ENCODE results near the gene TMEM63B. TPM values are rescaled to one million over a fixed set of nuclear protein-coding genes. Genes with fewer than 3 reads are reported as not detected.
"Not testable (repeated sequence)": the region's sequence is repeated elsewhere in the genome, so short reads cannot be mapped to it uniquely, and the experiment has no call there.

Gene TMEM63B
- total and polyA plus RNA-seq, 2 donors (not counting 1 experiment from before 2014, with no cell fraction given), result 15.4 to 19.1 TPM

DNA sequence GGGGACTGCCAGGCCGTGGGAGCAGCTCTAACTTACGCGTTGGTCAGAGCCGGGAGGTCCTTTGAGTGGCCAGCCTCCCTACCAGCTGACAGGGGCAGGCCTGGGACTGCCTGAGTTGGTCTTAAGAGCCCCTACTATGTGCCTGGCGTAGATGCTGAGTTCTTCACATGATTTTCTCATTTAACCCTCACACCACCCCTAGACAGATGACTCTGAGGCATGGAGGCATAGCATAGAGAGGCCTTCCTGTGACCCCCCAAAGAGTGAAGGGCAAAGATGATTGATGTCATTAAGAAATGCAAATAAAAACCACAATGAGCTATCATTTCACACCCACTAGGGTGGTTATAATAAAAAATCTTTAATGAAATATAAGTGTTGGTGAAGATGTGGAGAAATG lies 36.9 kb upstream of the TMEM63B start:
- POLR2A ChIA-PET, result no interaction called here
- CTCF ChIA-PET, result interaction anchor here (2.1 to 3.5 kb wide), 2 partner anchors 9 to 11 kb away, joined by 5 to 13 read pairs; no protein-coding TSS in a partner anchor
- H3K9me3 Mint-ChIP-seq (ENCODE audit: insufficient read depth), result no peaks in the 10 kb centered on the region
- Histone ChIP-seq H3K27ac (ENCODE audit: low read length in 2 of 2) (no peak overlapping the region), H2AFZ (ENCODE audit: insufficient read depth, low read depth, low read length, poor library complexity, severe bottlenecking) (no peak overlapping the region), H3K27me3 (replicated peaks in 1 of 4; ENCODE audit: control extremely low read depth in 1 of 4, control insufficient read depth in 3 of 4, insufficient read depth in 4 of 4, low read length in 3 of 4) (no peaks in the 10 kb centered on the region), H3K4me2 (replicated peaks; ENCODE audit: low read depth, low read length, poor library complexity, severe bottlenecking) (no peak overlapping the region), H4K20me1 (ENCODE audit: control insufficient read depth, insufficient read depth, low read length, poor library complexity, severe bottlenecking) (no peaks in the 10 kb centered on the region), H3K4me3 (ENCODE audit: control extremely low read depth in 1 of 5, extremely low read depth in 1 of 5, insufficient read depth in 1 of 5, low read depth in 2 of 5, low read length in 4 of 5) (no peak overlapping the region), H3K79me2 (ENCODE audit: control insufficient read depth, insufficient read depth, low read length) (no peaks in the 10 kb centered on the region), H3K4me1 (ENCODE audit: control insufficient read depth in 2 of 2, insufficient read depth in 2 of 2, low read length in 2 of 2) (no peaks in the 10 kb centered on the region), H3K9ac (ENCODE audit: low read length) (no peak overlapping the region), H3K36me3 (replicated peaks in 1 of 2; ENCODE audit: control extremely low read depth in 1 of 2, control insufficient read depth in 1 of 2, extremely low read depth in 1 of 2, insufficient read depth in 2 of 2, low read length in 1 of 2) (no peaks in the 10 kb centered on the region), H3K9me3 (ENCODE audit: control extremely low read depth in 1 of 3, control insufficient read depth in 2 of 3, insufficient read depth in 1 of 3, low read length in 2 of 3) (no peaks in the 10 kb centered on the region)
- no peak for ATAC-seq (ENCODE audit: low read depth)
- intact Hi-C loops (cut with micrococcal nuclease), result no loop called here
- no CpG with 5 or more reads among the region's 5 CpGs for WGBS (ENCODE audit: insufficient coverage)
- H3K4me3 Mint-ChIP-seq, result no peak overlapping the region
- no peaks in the 10 kb centered on the region for H3K27me3 Mint-ChIP-seq
- TF ChIP-seq, protein P1, sequence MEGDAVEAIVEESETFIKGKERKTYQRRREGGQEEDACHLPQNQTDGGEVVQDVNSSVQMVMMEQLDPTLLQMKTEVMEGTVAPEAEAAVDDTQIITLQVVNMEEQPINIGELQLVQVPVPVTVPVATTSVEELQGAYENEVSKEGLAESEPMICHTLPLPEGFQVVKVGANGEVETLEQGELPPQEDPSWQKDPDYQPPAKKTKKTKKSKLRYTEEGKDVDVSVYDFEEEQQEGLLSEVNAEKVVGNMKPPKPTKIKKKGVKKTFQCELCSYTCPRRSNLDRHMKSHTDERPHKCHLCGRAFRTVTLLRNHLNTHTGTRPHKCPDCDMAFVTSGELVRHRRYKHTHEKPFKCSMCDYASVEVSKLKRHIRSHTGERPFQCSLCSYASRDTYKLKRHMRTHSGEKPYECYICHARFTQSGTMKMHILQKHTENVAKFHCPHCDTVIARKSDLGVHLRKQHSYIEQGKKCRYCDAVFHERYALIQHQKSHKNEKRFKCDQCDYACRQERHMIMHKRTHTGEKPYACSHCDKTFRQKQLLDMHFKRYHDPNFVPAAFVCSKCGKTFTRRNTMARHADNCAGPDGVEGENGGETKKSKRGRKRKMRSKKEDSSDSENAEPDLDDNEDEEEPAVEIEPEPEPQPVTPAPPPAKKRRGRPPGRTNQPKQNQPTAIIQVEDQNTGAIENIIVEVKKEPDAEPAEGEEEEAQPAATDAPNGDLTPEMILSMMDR (IDR thresholded peaks at IDR 0.05), result no peak
- no peak for DNase-seq
- H3K4me1 Mint-ChIP-seq, result no peaks in the 10 kb centered on the region
- no peak overlapping the region for H3K27ac Mint-ChIP-seq

DNA sequence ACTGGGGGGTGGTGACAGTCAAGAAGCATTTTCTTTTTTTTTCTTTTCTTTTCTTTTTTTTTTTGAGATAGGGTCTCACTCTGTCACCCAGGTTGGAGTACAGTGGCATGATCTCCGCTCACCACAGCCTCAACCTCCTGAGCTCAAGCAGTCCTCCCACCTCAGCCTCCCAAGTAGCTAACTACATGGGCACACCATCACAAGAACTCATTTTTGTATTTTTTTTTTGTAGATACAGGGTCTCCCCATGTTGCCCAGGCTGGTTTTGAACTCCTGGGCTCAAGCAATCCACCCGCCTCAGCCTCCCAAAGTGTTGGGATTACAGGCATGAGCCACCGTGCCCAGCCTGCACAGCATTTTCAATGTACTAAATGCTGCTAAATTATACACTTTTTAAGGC lies 36.0 kb upstream of the TMEM63B start:
- H3K27me3 Mint-ChIP-seq; H2AFZ ChIP-seq (ENCODE audit: insufficient read depth, low read depth, low read length, poor library complexity, severe bottlenecking); ATAC-seq (ENCODE audit: low read depth); H3K36me3 ChIP-seq (replicated peaks in 1 of 2; ENCODE audit: control extremely low read depth in 1 of 2, control insufficient read depth in 1 of 2, extremely low read depth in 1 of 2, insufficient read depth in 2 of 2, low read length in 1 of 2); H3K4me1 Mint-ChIP-seq; H4K20me1 ChIP-seq (ENCODE audit: control insufficient read depth, insufficient read depth, low read length, poor library complexity, severe bottlenecking); H3K4me2 ChIP-seq (replicated peaks; ENCODE audit: low read depth, low read length, poor library complexity, severe bottlenecking); DNase-seq; intact Hi-C loops (cut with micrococcal nuclease); H3K4me3 Mint-ChIP-seq; H3K9me3 ChIP-seq (ENCODE audit: control extremely low read depth in 1 of 3, control insufficient read depth in 2 of 3, insufficient read depth in 1 of 3, low read length in 2 of 3); H3K27ac ChIP-seq (ENCODE audit: low read length in 2 of 2); H3K4me3 ChIP-seq (ENCODE audit: control extremely low read depth in 1 of 5, extremely low read depth in 1 of 5, insufficient read depth in 1 of 5, low read depth in 2 of 5, low read length in 4 of 5); H3K9ac ChIP-seq (ENCODE audit: low read length); H3K4me1 ChIP-seq (ENCODE audit: control insufficient read depth in 2 of 2, insufficient read depth in 2 of 2, low read length in 2 of 2); H3K9me3 Mint-ChIP-seq (ENCODE audit: insufficient read depth); H3K27me3 ChIP-seq (replicated peaks in 1 of 4; ENCODE audit: control extremely low read depth in 1 of 4, control insufficient read depth in 3 of 4, insufficient read depth in 4 of 4, low read length in 3 of 4); H3K27ac Mint-ChIP-seq; H3K79me2 ChIP-seq (ENCODE audit: control insufficient read depth, insufficient read depth, low read length): not testable (repeated sequence)
- CTCF ChIA-PET, result interaction anchor here (3.5 kb wide), 1 partner anchor 12 kb away, joined by 13 read pairs; no protein-coding TSS in a partner anchor
- WGBS (ENCODE audit: insufficient coverage), result no CpG with 5 or more reads among the region's 3 CpGs
- POLR2A ChIA-PET, result interaction anchor here (0.7 kb wide), 1 partner anchor 216 kb away, joined by 4 read pairs; no protein-coding TSS in a partner anchor
